Stimulated activated CD4-positive, alpha-beta T cell treated with anti-CD3 and anti-CD28 coated beads, Interleukin-15, amount 100 ng/mL, for 24 hours (primary cell): Measurements from ENCODE around the gene TNS4.

ENCODE experiments used
- DNase-seq: peaks from one replicate; pipeline ENCODE4 v3.0.0-alpha.2; 2020

The TNS4 gene

DNA sequence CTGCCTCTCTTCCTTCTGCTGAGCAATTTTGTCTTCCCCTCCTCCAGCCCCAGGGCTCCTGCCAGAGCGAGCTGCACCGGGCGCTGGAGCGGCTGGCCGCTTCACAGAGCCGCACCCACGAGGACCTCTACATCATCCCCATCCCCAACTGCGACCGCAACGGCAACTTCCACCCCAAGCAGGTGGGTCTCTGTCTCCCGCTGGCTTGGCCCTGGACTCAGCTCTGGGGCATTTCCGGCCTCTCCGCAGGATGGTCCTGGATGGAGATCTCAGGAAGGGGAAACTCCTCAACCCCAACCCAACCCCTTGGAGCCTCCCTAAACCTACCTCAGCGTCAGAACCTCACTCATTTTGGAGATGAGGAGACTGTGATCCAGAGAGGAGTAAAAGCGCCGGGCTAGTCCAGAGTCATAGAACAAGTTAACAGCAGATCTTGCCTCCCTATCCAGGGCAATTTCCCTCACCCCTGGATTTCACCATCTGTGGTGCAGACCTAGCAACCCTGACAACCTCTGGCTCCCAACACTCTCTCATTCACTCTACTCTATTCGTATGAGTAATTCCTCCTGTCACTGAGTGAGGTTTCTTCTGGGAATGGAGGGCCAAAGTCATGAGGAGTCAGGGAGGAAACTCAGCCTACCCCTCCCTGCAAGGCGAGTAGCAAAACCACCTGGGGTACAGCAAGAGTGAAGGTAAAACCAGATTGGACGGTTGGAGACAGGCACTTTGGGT, 47.4 kb downstream of the TNS4 start:
- DNase-seq: no peak

DNA sequence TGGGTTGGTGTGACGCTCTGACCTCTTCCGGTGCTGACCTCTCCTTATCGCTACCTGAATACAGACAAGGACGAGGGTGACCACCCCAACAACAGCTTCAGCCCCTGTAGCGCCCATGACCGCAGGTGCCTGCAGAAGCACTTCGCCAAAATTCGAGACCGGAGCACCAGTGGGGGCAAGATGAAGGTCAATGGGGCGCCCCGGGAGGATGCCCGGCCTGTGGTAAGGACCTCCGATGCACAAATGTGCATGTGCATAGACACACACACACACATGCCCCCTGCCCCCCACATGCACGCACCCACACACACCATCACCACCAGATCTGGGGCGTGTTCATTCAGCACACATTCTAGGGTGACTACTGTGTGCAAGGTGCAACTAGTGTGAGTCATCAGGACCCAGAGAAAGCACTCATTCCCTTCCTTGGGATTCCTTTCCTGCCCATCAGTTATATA, 48.5 kb downstream of the TNS4 start:
- no peak for DNase-seq

DNA sequence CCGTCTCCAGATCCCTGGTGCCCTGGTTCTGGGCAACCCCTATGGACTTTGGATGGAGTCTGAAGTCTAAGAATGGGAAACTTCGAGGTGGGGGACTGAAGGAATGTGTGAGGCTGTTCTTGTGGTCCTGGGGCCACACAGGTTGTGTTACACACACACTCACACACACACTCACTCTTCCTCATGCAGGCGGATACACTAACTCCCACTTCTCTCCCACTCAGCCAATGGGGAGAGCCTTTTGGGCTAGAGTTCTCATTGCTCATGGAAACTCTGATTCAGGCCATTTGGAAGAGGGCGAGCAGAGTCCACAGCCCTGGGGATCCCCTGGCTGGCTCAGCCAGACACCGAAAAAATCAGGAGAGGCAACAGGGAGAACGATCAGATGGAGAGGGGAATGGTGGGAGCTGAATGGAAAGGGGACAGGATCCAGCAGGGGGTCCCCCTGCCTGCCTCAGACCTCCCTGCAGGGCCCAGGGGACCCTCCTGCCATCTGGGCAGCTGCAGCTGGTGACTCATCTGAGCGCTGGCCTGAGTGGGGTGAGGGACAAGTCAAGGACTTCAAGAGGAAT, 49.1 kb downstream of the TNS4 start:
- peak; percentile 34 for DNase-seq

DNA sequence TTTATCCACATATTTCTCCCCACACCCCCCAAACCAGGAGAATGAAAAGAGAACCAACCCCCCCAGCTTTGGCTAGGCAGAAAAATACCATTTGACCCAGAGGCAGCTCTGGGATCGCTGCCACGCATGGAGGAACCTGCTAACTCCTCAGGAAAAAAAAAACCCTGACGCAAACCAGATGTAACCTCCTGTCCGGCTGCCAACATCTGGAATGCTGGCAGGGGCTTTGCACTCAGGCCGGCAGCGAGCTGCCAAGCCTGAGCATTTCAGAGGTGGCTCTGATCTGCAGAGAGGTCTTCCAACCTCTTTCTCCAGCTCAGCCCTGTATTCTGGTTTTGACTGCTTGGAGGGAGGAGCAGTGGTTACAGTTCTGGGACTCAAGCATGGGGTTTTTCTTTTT, 50.0 kb downstream of the TNS4 start:
- no peak for DNase-seq

DNA sequence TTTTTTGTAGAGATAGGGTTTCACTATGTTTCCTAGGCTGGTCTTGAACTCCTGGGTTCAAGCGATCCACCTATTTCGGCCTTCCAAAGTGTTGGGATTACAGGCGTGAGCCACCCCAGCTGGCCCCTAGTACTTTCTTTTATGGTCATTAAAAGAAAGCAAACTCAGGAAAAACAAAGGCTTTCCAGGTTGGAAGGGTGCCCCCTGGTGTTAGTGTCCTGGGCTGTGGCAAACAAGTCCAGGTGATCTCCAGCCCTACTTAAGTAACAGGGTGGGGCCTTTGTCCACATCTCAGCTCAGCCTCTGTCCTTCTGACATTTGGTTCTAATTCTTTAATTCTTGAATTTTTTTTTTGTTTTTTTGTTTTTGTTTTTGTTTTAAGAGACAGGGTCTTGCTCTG, 51.2 kb downstream of the TNS4 start:
- DNase-seq: peak; percentile 62

DNA sequence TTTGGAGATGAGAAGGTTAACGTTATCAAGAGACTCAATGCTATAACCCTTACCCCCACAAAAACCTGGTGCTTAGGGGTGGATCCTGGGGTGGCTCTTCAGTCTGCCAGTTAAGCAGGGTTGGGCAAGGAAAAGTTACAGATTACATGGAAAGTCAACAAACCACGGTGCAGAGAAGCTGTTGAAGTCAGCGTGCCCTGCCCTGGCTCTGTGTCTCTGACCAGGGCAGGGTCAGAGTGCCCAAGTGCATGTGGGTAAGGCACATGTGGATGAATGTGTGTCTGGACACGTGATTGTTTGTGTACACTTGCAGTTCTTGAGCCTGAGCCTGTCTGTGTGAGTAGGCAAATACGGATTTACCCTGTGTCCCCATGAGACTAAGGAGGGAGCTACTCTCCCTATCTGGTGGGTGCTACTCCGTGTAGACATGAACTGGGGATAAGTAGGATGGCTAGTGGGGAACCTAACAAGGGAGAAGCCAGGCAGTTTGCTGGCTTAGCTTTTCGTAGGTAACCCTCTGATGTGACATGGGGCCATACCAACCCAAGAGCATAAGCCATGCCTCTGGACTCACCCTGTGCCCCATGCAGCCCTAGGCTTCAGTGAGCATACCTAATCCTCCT, 52.7 kb downstream of the TNS4 start:
- no peak for DNase-seq

DNA sequence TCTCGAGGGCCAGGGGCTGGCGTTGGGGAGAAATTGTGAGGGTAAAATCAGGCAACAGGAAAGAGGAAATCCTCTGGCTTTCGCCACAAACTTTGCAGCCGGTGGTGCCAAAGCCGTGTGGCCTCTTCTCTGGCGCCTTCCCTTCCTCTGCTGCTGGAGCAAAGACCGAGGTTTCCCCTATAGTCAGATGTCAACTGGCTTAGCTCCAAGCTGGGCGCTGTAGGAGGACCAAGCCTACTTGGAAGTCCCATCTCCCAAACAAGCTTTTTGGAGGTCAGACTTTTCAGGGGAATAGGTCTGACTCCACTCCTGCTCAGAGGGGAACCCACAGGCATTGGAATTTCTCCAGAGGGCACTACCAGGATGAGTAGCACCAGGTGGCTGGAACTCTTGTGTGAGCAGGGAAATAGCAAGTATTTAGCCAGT, 53.2 kb downstream of the TNS4 start:
- no peak for DNase-seq

DNA sequence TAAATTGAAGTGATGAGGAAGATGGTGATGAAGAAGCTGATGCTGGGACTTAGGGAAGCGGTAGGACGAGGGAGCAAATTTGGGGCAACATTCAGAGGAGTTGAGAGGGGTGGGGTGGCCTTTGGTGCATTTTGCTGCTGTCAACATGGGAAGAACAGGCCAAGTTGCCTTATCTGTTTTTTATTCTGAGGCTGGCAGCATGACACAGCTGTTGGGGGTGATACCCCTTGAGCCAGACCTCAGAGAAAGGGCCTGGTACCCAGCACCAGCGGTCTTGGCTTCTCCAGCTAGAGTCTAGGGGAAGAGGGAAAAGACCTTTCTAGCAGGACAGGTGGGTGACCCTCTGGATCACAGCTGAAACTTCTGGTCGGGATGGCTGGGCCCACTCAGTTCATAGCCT, 53.6 kb downstream of the TNS4 start:
- DNase-seq: no peak

DNA sequence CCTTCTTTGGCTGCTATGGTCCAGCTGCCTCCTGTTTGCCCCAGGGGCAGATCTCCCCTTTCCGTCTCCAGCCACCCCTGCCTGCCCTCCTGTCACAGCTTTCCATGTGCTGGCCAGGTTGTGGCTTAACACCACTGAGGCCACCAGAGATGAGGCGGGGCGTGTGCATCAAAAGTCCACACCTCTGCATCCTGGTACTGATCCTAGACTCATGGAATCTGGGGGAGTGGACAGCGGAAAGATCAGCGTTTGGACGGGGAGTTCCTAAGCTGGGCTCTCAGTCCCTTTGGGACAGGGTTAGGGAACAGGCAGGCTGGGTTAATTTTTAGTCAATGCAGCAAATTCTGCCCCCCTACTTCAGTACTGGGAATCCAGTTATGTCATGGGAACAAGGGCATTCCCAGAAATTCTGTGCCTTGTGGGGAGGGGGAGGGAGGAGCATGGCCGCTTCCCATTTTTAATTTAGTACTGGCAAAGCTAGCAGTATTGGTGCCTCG, 54.2 kb downstream of the TNS4 start:
- no peak for DNase-seq

DNA sequence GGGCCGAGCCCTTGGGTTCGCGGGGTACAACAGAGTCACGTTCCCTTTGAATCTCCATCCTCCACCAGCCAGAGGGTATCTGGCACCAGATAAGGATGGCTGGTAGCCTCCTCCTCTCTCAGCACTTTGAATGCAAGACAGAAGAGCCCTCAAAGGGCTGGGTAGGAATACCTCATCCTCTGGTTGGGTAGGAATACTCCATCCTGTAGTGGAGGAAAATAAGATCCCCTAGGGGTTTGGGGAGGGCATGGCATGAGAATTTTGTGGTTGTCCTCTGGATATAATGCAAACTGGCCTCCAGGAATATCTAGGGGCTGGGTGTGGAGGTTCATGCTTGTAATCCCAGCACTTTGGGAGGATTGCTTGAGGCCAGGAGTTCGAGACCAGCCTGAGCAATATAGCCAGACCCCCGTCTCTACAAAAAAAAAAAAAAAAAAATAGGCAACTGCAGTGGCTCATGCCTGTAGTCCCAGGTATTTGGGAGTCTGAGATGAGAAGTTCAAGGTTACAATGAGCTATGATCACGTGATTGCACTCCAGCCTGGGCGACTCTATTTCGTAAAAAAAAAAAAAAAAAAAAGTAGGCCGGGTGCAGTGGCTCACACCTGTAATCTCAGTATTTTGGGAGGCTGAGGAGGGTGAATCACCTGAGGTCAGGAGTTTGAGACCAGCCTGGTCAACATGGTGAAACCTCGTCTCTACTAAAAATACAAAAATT, 55.5 kb downstream of the TNS4 start:
- DNase-seq: no peak

DNA sequence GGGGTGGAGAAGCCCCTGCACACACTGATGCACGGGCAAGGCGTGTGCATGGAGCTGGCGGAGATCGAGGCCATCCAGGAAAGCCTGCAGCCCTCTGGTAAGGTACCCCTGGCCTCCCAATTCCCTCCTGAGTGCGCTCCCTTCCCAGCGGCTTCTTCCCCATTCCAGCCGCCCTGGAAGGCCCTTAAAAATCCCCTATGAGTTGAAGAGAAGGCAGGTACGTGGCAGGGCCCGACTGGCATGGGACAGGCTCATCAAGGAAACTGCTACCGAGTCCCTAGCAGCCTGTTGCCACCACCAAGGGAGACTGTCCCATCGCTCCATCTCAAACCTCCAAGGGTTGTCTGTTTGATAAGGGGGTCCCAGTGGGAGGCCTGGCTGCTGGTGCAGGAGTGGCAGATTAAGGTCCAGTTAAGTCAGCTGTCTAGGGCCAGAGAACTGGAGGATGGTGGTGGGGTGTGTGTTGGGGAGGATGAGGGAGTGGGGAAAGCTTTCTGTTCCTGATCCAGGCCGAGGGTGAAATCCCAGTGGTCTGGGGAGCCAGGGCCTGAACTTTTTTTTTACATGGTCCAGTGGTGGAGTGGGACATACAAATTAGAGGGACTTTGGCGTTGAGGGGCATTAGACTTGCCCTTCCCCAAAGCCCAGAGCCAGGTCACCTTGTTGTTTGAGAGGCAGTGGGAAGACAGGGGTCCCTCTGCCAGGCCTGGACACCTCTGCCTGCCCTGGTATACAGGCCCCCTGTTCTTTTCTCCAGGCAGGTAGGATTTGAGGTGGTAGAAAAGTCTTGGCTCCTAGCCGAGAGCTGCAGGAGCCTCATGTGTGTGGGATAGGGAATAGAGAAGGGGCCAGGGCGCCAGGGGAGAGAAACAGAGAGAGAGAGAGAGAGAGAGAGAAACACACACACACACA, 57.2 kb downstream of the TNS4 start:
- DNase-seq: peak; percentile 29

DNA sequence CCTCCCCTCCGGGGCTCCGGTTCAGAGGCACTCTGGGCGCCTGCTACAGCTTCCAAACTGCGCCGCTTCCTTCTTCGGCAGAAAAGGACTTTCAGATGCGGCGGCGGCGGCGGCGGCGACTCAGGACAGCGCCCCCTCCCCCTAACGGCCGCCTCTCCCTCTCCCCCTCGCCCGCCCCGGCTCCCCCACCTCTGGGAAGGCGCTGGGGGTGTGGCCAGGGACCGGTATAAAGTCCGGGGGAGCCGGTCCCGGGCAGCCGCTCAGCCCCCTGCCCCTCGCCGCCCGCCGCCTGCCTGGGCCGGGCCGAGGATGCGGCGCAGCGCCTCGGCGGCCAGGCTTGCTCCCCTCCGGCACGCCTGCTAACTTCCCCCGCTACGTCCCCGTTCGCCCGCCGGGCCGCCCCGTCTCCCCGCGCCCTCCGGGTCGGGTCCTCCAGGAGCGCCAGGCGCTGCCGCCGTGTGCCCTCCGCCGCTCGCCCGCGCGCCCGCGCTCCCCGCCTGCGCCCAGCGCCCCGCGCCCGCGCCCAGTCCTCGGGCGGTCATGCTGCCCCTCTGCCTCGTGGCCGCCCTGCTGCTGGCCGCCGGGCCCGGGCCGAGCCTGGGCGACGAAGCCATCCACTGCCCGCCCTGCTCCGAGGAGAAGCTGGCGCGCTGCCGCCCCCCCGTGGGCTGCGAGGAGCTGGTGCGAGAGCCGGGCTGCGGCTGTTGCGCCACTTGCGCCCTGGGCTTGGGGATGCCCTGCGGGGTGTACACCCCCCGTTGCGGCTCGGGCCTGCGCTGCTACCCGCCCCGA, 58.0 kb downstream of the TNS4 start, which contains the start of gene IGFBP4:
Gene IGFBP4, plus strand, starts transcription at position 255 of the 792 bp plus-strand sequence. Its CDS starts 286 bp downstream, at position 541.
- DNase-seq: peak; percentile 80

DNA sequence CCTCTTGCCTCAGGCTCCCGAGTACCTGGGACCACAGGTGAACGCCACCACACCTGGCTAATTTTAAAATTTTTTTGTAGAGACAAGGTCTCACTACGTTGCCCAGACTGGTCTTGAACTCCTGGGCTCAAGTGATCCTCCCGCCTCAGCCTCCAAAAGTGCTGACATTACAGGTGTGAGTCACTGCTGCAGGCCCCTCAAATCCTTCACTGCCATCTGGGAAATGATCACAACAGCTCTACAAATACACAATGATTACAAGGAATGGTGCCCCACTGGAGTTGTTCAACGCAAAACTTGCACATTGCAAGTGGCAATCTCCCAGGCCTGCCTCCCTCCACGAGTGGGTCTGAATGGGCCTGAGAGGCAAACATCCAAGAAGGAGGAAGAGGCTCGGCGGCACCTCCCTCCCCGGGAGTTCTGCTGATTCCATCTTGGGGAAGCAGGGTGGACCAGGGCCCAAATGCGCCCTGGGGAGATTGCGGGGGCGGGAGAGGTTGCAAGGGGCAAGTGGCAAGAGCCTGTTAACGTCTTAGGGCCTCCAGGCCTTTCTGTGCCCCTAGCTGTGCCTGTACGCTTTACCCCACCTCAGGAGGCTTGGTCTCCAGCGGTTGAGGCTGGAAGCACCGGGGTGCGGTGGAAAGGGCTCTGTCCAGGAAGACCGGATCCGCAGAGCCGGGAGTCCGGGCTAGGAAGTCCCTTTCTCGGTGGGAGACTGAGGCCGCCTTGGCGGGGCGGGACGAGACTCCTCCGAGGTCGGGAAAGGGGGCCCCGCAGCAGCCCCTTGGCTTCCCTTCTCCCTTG, 58.8 kb downstream of the TNS4 start:
- no peak for DNase-seq

DNA sequence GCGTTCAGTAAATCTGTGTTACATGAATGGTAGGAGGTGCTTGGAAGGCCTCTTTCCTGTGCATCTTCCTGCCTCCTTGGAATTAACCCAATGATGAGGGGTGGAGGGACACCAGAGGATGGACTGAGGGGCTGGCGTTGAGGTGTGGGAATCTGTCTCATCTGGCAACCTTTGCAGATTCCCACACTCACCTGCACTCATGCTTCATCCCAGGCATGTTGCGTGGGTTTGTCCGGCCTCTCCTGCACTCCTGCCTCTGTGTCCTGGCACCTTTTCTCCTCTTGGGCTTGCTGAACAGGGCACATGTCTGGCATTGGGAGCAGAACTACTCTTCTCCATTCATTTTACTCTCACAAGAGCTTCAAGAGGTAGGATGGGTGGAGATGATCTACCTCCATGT, 61.3 kb downstream of the TNS4 start:
- no peak for DNase-seq

DNA sequence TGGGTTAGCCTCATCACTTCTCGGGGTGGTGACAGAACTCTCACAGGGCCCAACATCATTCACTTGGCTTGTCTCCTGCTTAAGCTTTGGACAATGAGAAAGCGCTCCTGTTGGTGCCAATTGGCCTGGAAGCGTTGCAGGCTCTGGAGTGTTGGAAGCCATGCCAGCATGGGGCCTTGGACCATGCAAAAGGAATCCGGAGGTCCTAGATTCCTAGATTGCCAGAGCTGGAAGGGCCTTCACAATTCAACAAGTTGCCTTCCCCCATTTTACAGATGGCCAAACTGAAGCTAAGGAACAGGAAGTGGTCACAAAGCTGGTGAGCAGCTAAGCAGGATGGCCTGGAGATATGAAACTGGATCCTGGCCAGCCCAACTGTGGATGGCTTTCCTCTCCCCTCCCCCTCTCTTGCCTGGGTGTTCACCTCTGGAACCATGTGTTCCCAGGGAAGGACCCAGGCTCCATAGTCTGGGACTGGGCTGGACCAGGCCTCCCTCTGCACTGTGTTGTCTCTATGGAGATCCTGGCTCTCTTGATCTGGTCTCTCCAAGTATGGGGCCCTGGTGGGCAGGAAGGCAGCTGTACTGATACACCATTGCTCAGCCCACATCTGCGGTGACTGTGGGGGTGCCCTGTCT, 64.2 kb downstream of the TNS4 start:
- no peak for DNase-seq

DNA sequence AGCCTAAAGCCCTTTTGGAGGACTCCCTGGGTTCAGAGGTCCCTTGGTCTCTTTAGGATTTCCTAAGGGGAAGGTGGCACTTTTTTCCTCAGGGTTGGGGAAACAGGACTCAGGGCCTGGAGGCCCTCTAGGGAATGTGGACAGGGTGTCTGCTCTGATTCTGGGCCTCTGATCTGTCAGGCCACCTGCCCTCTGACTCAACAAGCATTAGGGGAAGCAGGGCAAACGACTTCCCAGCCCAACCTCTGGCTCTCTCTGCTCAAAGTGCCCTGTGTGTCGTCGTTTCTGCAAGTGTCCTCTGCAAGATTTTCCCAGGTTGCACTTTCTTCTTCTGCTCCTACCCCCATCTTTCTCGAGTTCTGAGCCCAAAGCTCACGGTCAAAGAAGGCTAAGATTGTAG, 64.8 kb downstream of the TNS4 start:
- no peak for DNase-seq

DNA sequence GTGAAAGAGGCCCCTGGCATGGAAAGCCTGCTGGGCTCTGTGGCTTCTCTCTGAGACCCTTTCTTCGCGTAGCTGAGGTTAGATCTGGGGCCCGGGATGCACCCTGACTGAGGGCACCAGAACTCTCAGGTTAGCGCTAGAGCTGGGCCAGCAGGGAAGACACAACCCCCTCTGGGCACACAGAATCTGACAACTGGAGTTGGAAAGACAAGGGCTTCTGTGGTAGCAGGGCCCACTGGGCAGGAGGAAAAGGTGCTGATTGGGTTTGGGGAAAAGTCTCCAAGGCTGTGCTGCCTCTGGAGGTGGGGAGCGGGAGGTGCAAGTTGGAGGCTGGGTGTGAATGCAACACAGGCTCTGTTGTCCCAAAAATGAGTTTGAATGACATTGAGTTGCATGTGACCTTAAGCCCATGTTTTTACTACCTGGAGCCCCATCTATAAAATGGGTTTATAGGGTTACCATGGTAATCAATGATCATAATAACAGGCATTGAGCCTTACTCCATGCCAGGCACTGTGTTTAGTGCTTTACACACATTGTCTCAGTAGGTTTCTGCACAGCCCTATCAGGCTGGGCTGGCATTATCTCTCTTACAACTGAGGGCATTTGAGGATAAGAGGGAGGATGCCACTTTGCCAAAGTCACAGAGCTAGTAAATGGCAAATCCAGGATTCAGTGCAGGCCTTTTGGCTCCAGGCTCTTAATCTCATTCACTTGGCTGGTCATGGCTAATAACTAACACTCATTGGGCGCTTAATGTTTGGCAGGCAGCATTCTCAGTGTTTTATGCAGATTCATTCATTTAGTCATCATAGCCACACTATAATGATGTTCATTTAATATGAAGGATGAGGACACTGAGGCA, 67.6 kb downstream of the TNS4 start:
- peak; percentile 46 for DNase-seq

DNA sequence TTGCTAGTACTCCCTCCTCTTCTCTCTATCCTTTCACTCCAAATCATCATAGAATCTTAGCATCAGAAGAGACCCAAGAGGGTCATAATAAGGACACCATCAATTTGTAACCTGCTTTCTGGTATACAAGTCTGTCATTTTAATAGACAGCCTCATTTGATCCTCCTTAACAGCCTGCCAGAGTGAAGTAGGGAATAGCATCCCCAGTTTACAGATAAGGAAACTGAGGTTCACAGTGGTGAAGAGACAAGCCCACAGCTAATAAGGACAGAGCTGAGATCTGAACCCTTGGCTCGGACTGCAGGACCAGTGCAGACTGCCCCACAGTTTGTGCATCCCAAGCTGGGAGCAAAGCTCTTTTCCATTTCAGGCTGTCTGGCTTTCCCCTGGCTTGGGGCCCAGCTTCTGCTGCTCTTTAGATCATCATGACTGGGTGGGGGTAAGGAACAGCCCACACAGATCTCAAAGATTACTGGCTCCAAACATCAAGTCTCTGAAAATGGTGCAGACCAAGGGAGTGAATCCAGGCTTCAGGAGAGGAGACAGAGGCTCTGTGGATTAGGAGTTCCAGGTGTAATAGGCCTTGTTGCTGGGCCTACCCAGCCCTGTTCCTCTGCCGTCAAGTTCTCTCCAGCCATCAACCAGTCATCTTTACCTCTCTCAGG, 68.4 kb downstream of the TNS4 start:
- no peak for DNase-seq
